Stimulated activated CD8-positive, alpha-beta memory T cell treated with anti-CD3 and anti-CD28 coated beads, Interleukin-12 subunit alpha, Interleukin-12 subunit beta, amount 100 ng/mL, for 24 hours (primary cell): Measurements from ENCODE around the gene COL13A1.

ENCODE experiments used
- DNase-seq: peaks from one replicate; pipeline ENCODE4 v3.0.0-alpha.2; 2020; ENCODE audit errors: extremely low read depth

COL13A1 gene

DNA sequence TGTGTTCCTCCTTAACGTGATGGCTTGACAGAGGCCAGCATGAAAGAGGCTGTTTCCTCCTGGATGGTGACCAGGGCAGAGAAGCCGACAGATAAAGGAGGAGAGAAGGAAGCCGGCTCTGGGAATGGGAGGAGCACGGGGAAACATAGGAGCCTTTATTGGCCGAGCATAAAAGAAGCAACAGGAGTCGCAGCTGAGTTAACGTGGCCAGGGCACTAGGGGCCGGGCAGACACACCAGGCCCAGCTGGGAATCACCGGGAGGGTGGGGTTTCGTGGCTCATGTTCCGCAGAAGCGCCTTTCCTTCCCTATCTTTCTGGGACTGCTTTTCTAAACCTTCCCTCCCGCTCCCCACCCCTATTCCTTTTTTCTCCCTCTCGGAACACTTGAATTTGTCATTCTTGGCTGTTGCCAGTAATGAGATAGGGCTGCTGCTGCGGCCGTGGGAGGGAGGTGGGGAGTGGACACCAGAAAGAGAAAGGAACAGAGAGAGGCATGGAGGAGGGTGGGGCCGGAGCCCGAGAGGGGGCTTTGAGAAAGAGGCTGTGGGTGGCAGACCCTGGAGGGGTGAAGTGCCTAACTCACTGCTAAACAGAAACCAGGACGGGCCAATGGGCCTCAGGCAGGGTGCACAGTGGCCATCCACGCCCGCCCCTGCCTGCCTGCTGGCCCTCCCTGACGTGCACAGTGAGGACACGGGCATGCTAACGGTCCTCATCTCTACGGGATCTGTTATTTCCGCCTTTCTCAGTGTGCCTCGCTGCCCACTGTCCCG, 65.2 kb downstream of the COL13A1 start:
- DNase-seq = no peak

DNA sequence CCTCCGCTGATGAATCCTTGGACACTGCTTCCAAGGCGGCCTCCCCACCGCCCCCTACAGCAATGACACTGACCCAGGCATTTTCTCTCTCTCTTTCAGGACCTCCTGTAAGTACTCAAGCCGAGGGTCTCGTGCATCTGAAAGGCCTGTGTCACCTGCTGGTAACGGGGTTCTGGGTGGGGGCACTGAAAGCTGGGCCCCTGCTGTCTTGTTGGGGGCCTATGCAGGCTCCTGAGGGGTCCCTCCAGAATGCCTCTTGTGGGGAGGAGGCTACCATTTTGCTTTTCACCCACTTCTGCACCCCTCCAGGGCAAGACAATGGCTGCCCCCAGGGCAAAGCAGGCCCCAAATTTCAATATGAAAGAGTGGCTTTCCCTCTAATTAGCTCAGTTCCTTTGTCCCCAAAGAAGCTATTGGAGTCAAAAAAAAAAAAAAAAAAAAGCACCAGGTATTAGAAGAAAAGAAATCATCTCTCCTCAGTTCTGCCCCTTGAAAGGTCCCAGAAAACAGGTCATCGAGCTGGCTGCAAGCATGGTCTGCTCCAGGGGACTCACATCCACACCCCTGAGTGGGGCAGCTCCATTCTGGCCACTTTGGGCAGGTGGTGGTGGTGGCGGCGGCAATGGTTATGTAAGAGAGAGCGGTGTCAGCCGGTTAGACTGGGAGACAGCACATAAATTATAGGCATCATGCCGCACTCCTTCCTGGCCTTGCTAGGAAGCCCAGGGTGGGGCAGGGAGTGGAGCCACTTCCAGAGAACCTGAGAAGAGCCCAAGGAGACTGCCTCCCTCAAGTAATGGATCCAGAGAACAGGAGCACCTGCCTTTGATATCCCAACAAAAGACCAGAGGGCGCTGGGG, 66.2 kb downstream of the COL13A1 start:
- no peak for DNase-seq

DNA sequence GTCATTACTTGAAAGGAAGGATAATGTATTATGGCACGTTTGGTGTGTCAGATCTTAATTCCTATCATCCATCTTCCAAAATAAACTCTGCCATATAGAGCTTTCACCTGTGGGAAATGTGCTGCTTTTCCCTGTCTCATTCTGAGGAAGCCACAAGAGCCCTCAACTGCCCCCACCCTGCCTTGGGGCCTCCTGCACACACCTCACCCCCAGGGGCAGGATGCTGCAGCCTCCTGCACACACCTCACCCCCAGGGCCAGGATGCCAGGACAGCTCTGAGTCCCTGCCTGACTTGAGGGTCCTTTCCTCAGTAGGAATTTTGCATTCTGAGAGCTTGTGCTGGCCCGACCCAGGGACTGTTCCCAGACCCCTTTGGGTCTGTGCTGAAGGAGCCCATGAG, 67.1 kb downstream of the COL13A1 start:
- DNase-seq = no peak

DNA sequence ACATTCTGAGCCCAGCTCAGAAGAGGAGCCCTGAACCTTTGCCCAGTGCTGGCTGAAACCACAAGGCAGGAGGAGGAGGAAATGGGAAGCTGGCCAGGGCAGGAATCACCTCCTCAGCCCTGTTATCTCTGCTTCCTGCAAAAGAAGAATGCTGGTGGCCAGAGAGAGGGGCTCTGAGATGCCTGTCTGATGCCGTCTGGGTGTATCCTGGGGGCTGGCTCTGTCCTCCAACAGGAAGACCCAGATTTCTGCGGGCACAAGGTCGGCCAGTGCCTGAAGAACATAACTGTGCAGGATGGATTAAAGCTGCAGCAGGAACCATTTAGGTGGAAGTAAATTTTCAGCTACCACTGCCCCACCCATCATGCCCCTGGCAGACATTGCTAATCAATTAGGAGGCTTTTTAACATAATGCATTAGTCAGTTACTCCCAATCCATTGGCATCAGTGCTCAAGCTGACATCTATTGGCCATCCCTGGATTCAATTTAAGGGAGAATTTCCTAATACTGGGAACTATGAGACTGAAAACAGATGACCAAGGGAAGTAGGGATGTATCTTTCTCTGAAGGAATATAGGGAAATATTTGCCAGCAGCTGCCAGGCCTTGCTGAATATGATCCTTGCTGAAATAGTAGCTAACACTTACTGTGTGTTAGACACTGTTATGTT, 67.7 kb downstream of the COL13A1 start:
- DNase-seq = no peak

DNA sequence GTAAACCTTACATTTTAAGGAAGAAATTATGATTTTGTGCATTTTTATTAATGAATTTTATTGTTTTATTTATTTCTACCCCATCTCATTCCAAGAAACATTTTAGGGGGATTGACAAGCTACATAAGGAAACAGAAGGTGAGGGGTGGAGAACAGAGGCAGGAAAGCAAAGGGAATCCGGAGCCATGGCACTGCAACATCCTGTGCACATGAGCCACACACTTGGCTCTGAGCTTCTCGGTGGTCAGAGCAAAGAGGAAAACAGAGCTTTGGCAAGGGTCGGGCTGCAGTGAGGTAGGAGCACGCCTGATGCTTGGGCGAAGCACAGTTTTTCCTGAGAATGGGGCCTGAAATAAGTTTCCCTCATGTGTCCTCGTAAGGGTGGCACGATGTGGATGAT, 68.9 kb downstream of the COL13A1 start:
- DNase-seq = no peak

DNA sequence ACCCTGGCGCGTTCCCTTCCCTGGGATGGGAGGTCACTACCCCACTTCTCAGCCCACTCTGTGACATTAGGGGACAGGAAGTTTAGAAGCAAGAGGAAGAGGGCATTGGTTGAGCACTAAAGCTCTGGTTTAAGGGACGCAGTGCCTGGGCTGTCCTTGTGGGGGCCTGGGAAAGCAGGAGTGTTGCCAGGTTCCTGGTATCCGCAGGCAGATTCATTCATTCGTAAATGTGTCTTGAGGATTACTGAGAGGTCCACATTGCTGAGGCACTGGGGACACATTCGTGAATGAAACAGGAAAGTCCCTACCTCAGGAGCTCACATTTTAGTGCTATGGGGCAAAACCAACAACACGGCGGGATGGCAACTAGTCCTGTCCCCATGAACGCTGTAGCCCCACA, 69.4 kb downstream of the COL13A1 start:
- DNase-seq = no peak

DNA sequence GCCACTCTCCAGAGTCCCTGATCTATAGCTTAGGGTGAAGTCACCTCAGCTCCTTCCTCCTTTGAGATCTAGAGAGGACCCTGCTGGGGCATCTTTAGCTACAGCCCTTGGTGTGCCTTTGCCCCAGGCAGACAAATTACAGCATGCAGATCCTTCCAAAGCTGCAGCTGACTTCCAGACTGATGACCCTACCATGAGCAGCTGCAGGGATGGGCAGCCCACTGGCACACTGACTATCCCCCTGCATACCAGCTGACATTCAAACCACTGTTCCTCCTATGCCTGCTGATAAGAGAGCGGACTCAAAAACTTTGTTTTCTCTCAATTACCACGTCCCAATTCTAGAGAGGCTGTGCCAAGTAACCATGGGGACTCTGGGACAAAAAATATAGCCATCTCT, 70.6 kb downstream of the COL13A1 start:
- no peak for DNase-seq

DNA sequence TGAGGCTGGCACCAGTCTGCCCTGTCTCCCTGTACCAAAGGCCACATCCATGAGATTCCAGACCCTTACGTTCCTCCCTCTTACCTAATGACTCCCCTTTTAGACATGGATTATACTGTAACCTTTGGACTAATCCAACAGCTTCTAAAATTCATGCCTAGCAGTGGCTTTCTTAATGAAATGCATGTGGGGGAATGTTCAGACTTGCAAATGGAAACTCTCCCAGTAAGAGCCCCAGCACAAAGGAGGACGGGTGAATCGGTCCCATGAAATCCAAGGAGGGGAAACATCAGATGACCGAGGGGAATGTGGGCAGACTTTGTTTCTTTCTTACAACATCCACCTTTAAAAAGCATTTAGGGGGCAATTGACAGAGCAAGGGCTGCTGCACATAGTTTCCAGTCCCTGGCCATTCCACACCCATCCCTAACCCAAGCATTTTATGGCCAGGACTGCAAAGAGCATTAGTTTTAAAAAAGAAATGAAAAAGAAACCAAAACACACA, 71.5 kb downstream of the COL13A1 start:
- no peak for DNase-seq

DNA sequence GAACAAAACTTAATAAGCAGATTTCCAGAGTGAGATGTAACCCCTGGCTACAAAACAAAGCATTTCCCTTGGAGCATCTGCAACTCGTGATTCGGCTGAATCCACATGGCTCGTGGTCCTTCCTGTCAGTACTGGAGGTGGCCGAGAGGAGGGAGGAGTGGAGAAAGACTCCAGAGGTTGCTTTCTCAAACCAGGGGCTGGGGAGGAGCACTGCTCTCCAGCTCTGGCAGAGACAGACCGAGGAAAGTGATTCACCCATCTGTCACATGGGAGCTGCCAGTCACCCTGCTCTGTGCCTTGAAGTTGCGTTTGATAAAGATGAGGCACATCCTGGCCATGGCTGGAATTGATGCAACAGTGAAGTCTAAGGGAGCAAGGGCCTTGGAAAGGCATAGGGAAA, 72.7 kb downstream of the COL13A1 start:
- DNase-seq = no peak

DNA sequence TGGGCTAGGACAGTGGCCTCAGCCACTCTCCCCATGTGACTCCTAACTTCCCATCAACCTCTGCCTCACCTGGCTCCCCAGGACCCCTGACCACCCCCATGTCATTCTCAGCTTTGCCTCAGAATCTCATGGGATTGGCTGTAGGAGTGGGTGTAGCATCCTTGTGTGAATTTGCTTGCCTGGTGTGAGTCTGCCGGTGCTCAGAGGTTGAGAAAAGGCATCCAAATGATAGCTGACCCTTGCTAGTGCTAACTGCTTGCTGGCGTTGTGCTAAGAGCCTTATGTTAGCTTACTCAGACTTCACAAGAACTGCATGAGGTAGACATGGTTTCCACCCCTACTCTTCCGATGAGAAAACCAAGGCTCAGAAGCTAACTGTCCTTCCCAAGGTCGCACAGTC, 74.2 kb downstream of the COL13A1 start:
- DNase-seq = no peak

DNA sequence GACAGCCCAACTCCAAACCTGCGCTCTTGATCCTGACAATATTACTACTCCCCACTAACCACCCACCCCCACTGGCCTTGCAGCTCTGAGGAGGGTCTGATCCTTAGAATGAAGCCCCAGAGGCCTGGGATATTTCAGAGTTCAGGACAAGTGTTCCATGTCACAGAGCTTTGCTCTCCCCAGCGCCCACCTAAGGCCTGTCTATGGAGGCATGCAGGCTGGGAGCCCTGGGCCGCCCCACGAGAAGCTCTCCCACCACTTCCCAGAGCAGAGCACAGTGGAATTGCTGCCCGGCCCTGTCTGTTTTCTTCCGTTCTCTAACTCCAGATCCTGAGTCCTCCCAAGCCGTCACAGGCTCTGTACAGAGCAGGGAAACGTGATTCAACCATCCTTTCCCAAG, 74.6 kb downstream of the COL13A1 start:
- no peak for DNase-seq

DNA sequence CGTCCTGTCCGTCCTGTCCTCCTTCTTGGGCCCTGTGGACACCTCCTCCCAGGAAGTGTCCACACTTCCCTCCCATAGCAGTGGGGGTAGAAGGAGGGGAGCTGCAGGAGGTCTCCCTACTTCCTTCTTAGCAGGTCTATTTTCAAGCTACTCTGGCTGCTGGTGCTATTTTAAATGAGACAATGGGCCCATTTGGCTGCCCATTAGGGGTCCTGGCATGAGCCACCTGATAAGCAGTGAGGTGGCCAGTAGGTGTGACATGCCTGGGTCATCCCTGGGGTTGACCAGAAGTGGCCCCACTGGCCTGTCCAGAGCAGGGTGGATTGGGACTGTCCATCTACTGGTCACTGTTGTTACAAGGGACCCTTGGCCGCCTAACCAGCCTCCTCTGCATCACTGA, 75.2 kb downstream of the COL13A1 start:
- no peak for DNase-seq

DNA sequence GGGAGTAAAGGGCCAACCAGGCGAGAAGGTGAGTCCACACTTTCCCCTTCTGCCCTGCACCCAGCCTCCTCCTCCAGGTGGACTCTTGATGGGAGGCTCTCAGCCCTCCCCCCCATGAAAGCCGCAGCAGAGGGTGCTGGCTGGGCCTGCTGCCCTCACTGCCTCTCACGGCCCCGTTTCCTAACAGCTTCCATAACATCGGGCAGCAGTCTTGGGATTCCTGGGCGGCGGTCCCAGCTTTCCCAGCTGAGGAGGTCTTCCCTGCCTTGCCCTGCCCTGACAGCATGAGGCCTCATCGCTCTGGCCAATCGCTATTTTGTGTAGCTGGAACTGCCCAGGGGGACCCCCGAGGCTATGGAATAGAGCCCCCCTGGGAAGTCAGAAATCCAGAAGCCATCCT, 76.3 kb downstream of the COL13A1 start:
- DNase-seq = no peak

DNA sequence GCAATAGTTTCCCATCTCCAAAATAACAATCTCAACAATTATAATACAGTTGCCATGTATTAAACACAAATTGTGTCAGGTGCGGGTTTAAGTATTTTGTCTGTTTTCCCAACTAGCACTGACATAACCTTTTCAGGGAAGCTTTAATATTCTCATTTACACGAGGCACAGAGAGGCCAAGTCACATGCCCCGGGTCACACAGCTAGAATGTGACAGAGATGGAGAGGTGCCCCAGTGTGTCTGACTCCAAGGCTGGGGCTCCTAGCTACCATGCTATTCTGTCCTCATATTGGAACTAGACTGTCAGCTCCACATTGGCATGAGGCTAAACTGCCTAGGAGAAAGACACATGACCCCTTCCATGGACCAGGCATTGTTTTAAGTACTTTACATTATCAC, 77.2 kb downstream of the COL13A1 start:
- no peak for DNase-seq

DNA sequence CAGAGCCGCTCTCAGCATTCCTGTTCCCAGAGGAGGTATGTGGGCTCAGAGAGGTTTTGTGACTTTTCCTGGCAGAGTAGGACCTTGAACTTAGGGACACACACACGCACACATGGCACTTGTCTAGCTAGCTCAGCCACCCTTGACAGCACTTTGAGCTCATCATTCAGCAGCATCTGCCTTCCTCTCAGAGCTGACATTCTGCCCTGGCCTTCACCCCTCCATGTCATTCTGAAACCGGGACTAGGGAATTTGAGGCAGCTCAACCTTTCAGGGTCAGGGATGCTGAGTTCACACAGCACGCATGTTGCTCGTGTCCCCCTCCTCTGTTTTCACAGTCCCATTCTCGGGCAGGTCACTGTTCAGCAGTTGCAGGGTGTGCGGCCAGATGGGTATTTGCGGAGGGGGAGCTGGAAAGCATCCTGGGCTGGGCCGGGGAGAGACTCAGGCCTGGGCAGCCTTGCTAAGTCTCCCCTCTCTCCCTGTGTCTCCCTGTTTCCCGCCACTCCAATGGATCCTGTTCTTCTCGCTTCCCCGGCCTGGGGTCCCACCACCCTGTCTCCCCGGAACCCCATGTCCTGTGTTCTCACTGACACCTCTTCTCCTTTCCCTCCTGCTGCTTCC, 78.0 kb downstream of the COL13A1 start:
- DNase-seq = no peak

DNA sequence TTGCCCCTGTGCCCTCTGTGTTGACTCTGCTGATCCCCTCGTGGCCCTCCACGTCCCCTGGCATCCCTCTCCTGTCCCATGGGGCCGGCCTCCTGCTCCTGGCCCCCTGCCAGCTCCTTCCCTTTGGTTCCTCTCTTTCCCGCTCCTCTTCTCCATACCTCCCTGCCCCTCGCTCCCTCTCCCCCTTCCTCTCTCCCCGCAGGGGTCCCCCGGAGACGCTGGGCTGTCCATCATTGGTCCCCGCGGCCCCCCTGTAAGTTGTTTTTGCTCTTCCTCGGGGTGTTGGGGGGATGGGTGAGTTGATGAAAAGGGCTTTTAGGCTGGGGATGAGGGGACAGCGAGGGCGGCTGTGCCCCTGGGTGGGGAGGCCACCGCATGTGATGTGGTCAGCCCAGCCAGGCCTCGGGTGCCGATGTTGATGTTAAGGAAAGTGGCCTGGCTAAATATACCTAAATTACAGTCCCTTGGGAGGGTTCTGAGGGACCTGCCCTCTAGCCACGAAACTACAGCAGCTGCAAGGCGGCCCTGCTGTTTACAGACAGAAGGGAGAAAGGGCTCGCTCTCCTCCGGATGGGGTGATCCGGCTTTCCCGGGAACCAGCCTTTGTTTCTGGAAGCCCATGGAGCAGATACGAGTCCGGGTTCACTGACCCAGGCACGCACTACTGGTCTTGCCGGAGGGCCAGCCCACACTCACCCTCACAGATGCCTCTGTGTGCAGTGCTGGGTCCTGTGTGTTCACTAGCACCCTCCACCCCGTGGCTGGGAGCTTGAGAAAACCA, 78.8 kb downstream of the COL13A1 start:
- no peak for DNase-seq

DNA sequence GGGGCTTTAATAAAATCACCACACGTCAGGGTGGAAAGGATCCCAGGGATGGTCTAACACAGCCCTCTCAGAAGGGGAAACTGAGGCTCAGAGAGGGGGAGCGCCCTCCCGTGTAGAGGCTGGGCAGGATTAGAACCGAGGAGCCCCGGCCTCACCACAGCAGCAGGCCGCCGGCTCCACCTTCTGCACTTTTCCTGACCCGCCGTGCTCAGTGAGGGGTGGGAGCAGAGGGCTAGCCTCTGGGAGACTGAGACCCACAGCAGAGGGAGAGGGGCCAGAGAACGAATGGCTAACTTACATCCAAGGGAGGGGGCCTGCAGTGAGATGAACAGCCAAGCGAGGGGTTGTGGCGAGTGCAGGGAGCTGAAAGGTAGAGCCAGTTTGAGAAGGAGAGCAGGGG, 79.5 kb downstream of the COL13A1 start:
- no peak for DNase-seq

DNA sequence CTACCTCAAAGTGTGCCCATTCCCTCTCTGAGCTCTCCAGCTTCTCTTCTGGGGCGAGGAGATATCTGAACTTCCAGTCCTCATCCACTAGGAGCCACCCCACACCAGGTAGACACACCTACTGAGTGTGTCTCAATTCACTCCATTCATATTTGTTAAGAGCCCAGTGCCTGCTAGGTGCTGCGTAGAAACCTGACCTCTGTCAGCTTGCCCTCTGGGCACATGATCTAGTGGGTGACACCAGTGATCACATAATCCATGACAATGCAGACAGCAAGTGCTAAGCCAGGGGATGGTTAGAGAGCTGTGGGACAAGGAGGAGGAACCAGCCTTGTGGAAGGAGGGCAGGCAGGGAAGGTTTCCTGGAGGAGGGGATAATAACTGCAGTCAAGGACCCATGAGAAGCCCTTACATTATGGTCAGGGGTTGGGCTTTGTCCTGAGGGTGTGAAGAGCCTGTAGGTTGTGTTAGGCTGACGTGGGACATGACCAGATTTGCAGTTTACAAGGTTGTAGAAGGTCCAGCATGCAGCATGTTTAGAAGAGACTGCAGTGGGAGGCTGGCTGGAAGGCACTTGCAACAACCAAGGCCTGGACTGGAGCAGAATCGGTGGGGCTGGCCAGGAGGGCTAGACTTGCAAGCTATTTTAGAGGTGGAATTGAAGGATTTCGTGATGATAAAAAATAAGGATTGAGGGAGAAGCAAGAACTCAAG, 81.8 kb downstream of the COL13A1 start:
- DNase-seq = no peak

DNA sequence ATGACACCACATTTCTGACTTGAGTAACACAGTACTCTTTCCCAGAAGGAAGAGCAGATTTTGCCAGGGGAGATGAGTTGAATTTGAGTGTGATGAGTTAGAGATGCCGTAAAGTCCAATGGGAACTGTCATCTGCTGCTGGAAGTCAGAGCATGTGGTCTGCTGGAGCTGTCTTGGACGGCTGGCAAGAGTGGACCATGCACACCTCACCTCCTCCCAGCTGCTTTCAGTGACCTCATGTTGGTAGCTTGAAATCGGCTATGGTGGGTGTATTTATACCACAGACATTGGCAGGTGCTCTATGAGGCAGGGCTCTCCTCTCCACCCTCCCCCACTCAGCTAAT, 82.3 kb downstream of the COL13A1 start:
- DNase-seq = no peak

DNA sequence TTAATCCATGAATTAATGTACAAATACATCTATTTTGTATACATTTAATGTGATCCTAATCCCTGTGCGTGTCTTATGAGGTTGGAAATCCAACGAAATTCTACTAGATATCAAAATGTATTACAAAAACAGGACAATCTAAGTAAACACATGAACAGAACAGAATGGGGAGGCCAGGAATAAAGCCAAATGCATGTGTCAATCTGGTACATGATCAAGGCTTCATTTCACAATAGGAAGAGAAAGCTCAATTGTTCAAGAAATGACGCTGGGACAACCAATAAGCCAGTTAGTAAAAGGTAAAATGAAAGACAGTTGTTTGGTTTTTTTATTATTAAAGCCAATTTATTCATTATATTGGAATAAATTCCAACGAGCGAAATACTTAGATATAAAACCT, 83.0 kb downstream of the COL13A1 start:
- DNase-seq = no peak
